Neural cell (in vitro differentiated cells): ENCODE data around the gene NKG7.

Experiments used
- CTCF ChIP-seq: fragments of 450-650 bp; IDR thresholded peaks from 2 replicates; pipeline ENCODE4 v1.5.1; 2014; ENCODE audit warnings: antibody characterized with exemption, mild to moderate bottlenecking, moderate library complexity; ENCODE audit not compliant: poor library complexity, severe bottlenecking
- EP300 ChIP-seq: fragments of 450-650 bp; conservative IDR thresholded peaks from 2 replicates; pipeline ENCODE4 v1.6.1; 2014; ENCODE audit warnings: antibody characterized with exemption, mild to moderate bottlenecking, moderate library complexity; ENCODE audit not compliant: poor library complexity, severe bottlenecking
- POLR2AphosphoS5 ChIP-seq: IDR thresholded peaks from 2 replicates; pipeline ENCODE4 v1.6.1; 2012
- REST ChIP-seq: IDR thresholded peaks from 2 replicates; pipeline ENCODE4 v1.6.1; 2012; ENCODE audit warnings: borderline replicate concordance
- TAF1 ChIP-seq: IDR thresholded peaks from 2 replicates; pipeline ENCODE4 v1.6.1; 2012; ENCODE audit warnings: low read depth

GRCh38 chr19:51347209-51347928 lies 25.1 kb downstream of the NKG7 start:
- TF ChIP-seq CTCF (no peak), POLR2AphosphoS5 (no peak), REST (no peak), TAF1 (no peak), EP300 (no peak)
